ENCODE data around the gene UBL4A. TPM values are rescaled to one million over a fixed set of nuclear protein-coding genes. Genes with fewer than 3 reads are reported as not detected.

UBL4A gene
- total and polyA plus RNA-seq, 9 of the 15 experiments (the other 6 are each of a cell fraction or from before 2014, with no cell fraction given): 15.2 to 140 (median 100) TPM

- TF ChIP-seq IRF9 (tag; IDR thresholded peaks at IDR 0.05): no peak
- no peak for TF ChIP-seq SMARCC2 (IDR thresholded peaks at IDR 0.05; ENCODE audit: low read depth)
- TF ChIP-seq ZNF124 (CRISPR knock-in tag; IDR thresholded peaks at IDR 0.05): no peak
- no peak for TF ChIP-seq ZC3H4 (CRISPR knock-in tag; IDR thresholded peaks at IDR 0.05; ENCODE audit: borderline replicate concordance)
- TF ChIP-seq STAT6 (CRISPR knock-in tag; IDR thresholded peaks at IDR 0.05): no peak
- TF ChIP-seq ZNF589 (CRISPR knock-in tag; IDR thresholded peaks at IDR 0.05; ENCODE audit: low read depth): no peak
- TF ChIP-seq ZC3H11A (IDR thresholded peaks at IDR 0.05; ENCODE audit: low read depth, low read length): no peak
- no peak for TF ChIP-seq RBM34 (IDR thresholded peaks at IDR 0.05; ENCODE audit: borderline replicate concordance, insufficient read depth, low read length)
- peak; percentile 61 for TF ChIP-seq CCNT2 (IDR thresholded peaks at IDR 0.05; ENCODE audit: borderline replicate concordance, extremely low read depth, insufficient read length, low read depth, low read length)
- TF ChIP-seq WHSC1 (IDR thresholded peaks at IDR 0.05; ENCODE audit: low read length): no peak
- TF ChIP-seq GABPA (tag; conservative IDR thresholded peaks at IDR 0.05; ENCODE audit: low read depth): no peak
- no peak for TF ChIP-seq SMAD2 (IDR thresholded peaks at IDR 0.05; ENCODE audit: low read depth, low read length)
- TF ChIP-seq GATAD2B (IDR thresholded peaks at IDR 0.05; ENCODE audit: borderline replicate concordance): 0 out of 2 replicates have a peak, but pooled peaks have one; percentile 54
- no peak for TF ChIP-seq ELF1 (tag; IDR thresholded peaks at IDR 0.05)
- TF ChIP-seq ZNF277 (CRISPR knock-in tag; IDR thresholded peaks at IDR 0.05; ENCODE audit: borderline replicate concordance): no peak
- TF ChIP-seq KLF10 (CRISPR knock-in tag; IDR thresholded peaks at IDR 0.05): no peak
- TF ChIP-seq NR2C1 (IDR thresholded peaks at IDR 0.05): no peak
- no peak for TF ChIP-seq NR2C1 (tag; IDR thresholded peaks at IDR 0.05)
- no peak for TF ChIP-seq PHF21A (IDR thresholded peaks at IDR 0.05; ENCODE audit: borderline replicate concordance, low read depth)
- TF ChIP-seq ZBTB34 (CRISPR knock-in tag; IDR thresholded peaks at IDR 0.05): no peak
Measured at GRCh38 chrX:154458116-154458953, 28.1 kb downstream of the UBL4A start, which contains the start of gene PLXNA3 (continued).
